Activated T-helper 1 cell treated with anti-CD3 and anti-CD28 coated beads, Interleukin-12 subunit alpha, Interleukin-12 subunit beta, Interleukin-2, Interleukin-4 antibody, amounts not matched to agents 30 ng/mL and 10 ng/mL and 1 ng/mL, durations not matched to agents 14 hours and 24 hours and 36 hours (primary cell): ENCODE data around the gene CRNN. TPM values are rescaled to one million over a fixed set of nuclear protein-coding genes. Genes with fewer than 3 reads are reported as not detected.
A peak's percentile ranks its signal among the peaks of the same experiment; 100 is the strongest.

ENCODE experiments used
- DNase-seq: peaks from one replicate; pipeline ENCODE4 v3.0.0; 2021; ENCODE audit warnings: low spot score
- H3K27ac Mint-ChIP-seq: one replicate; pipeline ENCODE4 v1.8.0; 2021; ENCODE audit warnings: mild to moderate bottlenecking, mixed read lengths
- H3K27me3 Mint-ChIP-seq: one replicate; pipeline ENCODE4 v1.8.0; 2022; ENCODE audit warnings: mild to moderate bottlenecking, moderate library complexity, mixed read lengths; ENCODE audit not compliant: insufficient read depth
- H3K36me3 Mint-ChIP-seq: one replicate; pipeline ENCODE4 v1.8.0; 2021; ENCODE audit warnings: low read depth, mixed read lengths
- H3K4me1 Mint-ChIP-seq: one replicate; pipeline ENCODE4 v1.8.0; 2021; ENCODE audit warnings: low read depth, mixed read lengths
- H3K4me3 Mint-ChIP-seq: one replicate; pipeline ENCODE4 v1.8.0; 2021; ENCODE audit warnings: mild to moderate bottlenecking, moderate library complexity, mixed read lengths
- H3K9me3 Mint-ChIP-seq: one replicate; pipeline ENCODE4 v1.8.0; 2021; ENCODE audit warnings: mixed read lengths
- intact Hi-C: fragments of 100-400 bp; cut with micrococcal nuclease; formaldehyde crosslinking; loops from one replicate; pipeline ENCODE4 v1.15.1; 2024
- total RNA-seq: library from RNA; stranded (reverse); gene quantifications from 2 replicates; pipeline ENCODE4 v1.2.3, GENCODE V29; 2022

CRNN gene
- total RNA-seq, 1 donor from 2014 or later, result not detected

GRCh38 chr1:152444045-152444444 lies 30.0 kb upstream of the CRNN start:
- no peak overlapping the region for H3K27ac Mint-ChIP-seq
- no peaks in the 10 kb centered on the region for H3K36me3 Mint-ChIP-seq
- no peak overlapping the region for H3K4me3 Mint-ChIP-seq
- peaks cover 4% of the 10 kb centered on the region for H3K4me1 Mint-ChIP-seq
- H3K9me3 Mint-ChIP-seq, result no peaks in the 10 kb centered on the region
- DNase-seq, result no peak
- intact Hi-C loops, result loop anchor here (5.0 kb wide), 1 partner anchor 97 kb away; no protein-coding TSS in a partner anchor
- H3K27me3 Mint-ChIP-seq, result peaks cover 3% of the 10 kb centered on the region

- Mint-ChIP-seq H3K36me3 (no peaks in the 10 kb centered on the region), H3K27ac (no peak overlapping the region), H3K4me1 (peaks cover 4% of the 10 kb centered on the region), H3K9me3 (no peaks in the 10 kb centered on the region), H3K27me3 (peaks cover 9% of the 10 kb centered on the region), H3K4me3 (no peak overlapping the region)
- intact Hi-C loops, result loop anchor here (5.0 kb wide), 1 partner anchor 95 kb away; no protein-coding TSS in a partner anchor
- DNase-seq, result no peak
Measured at GRCh38 chr1:152442765-152443164, 28.7 kb upstream of the CRNN start.

- peaks cover 12% of the 10 kb centered on the region for H3K27me3 Mint-ChIP-seq
- intact Hi-C loops, result loop anchor here (5.0 kb wide), 1 partner anchor 95 kb away; no protein-coding TSS in a partner anchor
Measured at GRCh38 chr1:152442301-152442700, 28.2 kb upstream of the CRNN start.

GRCh38 chr1:152441756-152442155 lies 27.7 kb upstream of the CRNN start:
- H3K4me1 Mint-ChIP-seq, result peaks cover 4% of the 10 kb centered on the region
- intact Hi-C loops, result loop anchor here (1.0 to 5.0 kb wide), 5 partner anchors 17 to 389 kb away; no protein-coding TSS in a partner anchor
- no peak for DNase-seq
- H3K4me3 Mint-ChIP-seq, result no peak overlapping the region
- H3K27ac Mint-ChIP-seq, result no peak overlapping the region
- H3K9me3 Mint-ChIP-seq, result no peaks in the 10 kb centered on the region
- no peaks in the 10 kb centered on the region for H3K36me3 Mint-ChIP-seq
- peaks cover 16% of the 10 kb centered on the region for H3K27me3 Mint-ChIP-seq

More at GRCh38 chr1:152442301-152442700, 28.2 kb upstream of the CRNN start:
- no peaks in the 10 kb centered on the region for H3K9me3 Mint-ChIP-seq
- H3K4me1 Mint-ChIP-seq, result peaks cover 4% of the 10 kb centered on the region
- H3K36me3 Mint-ChIP-seq, result no peaks in the 10 kb centered on the region
- no peak overlapping the region for H3K4me3 Mint-ChIP-seq
- H3K27ac Mint-ChIP-seq, result no peak overlapping the region
- DNase-seq, result no peak

GRCh38 chr1:152440635-152441471 lies 26.8 kb upstream of the CRNN start:
- Mint-ChIP-seq H3K27me3 (peaks cover 20% of the 10 kb centered on the region), H3K9me3 (no peaks in the 10 kb centered on the region), H3K4me3 (no peak overlapping the region), H3K27ac (no peak overlapping the region), H3K36me3 (no peaks in the 10 kb centered on the region), H3K4me1 (peaks cover 4% of the 10 kb centered on the region)
- DNase-seq, result peak; percentile 36
- intact Hi-C loops, result loop anchor here (1.0 to 5.0 kb wide), 5 partner anchors 17 to 388 kb away; no protein-coding TSS in a partner anchor

- no peak for DNase-seq
- no peak overlapping the region for H3K4me3 Mint-ChIP-seq
- no peaks in the 10 kb centered on the region for H3K9me3 Mint-ChIP-seq
- no peak overlapping the region for H3K27ac Mint-ChIP-seq
- intact Hi-C loops, result no loop called here
- peaks cover 4% of the 10 kb centered on the region for H3K4me1 Mint-ChIP-seq
- peaks cover 22% of the 10 kb centered on the region for H3K27me3 Mint-ChIP-seq
- no peaks in the 10 kb centered on the region for H3K36me3 Mint-ChIP-seq
Measured at GRCh38 chr1:152436593-152437496, 22.8 kb upstream of the CRNN start.

GRCh38 chr1:152427458-152427857 lies 13.4 kb upstream of the CRNN start:
- Mint-ChIP-seq H3K4me1 (no peaks in the 10 kb centered on the region), H3K27ac (no peak overlapping the region), H3K27me3 (peaks cover 5% of the 10 kb centered on the region), H3K4me3 (no peak overlapping the region), H3K36me3 (no peaks in the 10 kb centered on the region), H3K9me3 (no peaks in the 10 kb centered on the region)
- intact Hi-C loops, result no loop called here
- no peak for DNase-seq

GRCh38 chr1:152426731-152427130 lies 12.7 kb upstream of the CRNN start:
- no peak overlapping the region for H3K27ac Mint-ChIP-seq
- H3K9me3 Mint-ChIP-seq, result no peaks in the 10 kb centered on the region
- DNase-seq, result no peak
- no peak overlapping the region for H3K4me3 Mint-ChIP-seq
- peaks cover 5% of the 10 kb centered on the region for H3K27me3 Mint-ChIP-seq
- intact Hi-C loops, result no loop called here
- H3K36me3 Mint-ChIP-seq, result no peaks in the 10 kb centered on the region
- no peaks in the 10 kb centered on the region for H3K4me1 Mint-ChIP-seq

GRCh38 chr1:152419917-152420316 lies 5.9 kb upstream of the CRNN start:
- H3K27ac Mint-ChIP-seq, result no peak overlapping the region
- intact Hi-C loops, result no loop called here
- no peak for DNase-seq
- H3K36me3 Mint-ChIP-seq, result no peaks in the 10 kb centered on the region
- H3K4me3 Mint-ChIP-seq, result no peak overlapping the region
- H3K4me1 Mint-ChIP-seq, result no peaks in the 10 kb centered on the region
- peaks cover 11% of the 10 kb centered on the region for H3K27me3 Mint-ChIP-seq
- no peaks in the 10 kb centered on the region for H3K9me3 Mint-ChIP-seq

- DNase-seq, result no peak
- Mint-ChIP-seq H3K36me3 (no peaks in the 10 kb centered on the region), H3K9me3 (no peaks in the 10 kb centered on the region), H3K4me3 (no peak overlapping the region), H3K27ac (no peak overlapping the region), H3K4me1 (no peaks in the 10 kb centered on the region), H3K27me3 (peaks cover 11% of the 10 kb centered on the region)
- intact Hi-C loops, result no loop called here
Measured at GRCh38 chr1:152415454-152416227, 1.6 kb upstream of the CRNN start.

- intact Hi-C loops, result no loop called here
- no peak for DNase-seq
- Mint-ChIP-seq H3K36me3 (no peaks in the 10 kb centered on the region), H3K9me3 (no peaks in the 10 kb centered on the region), H3K4me1 (no peaks in the 10 kb centered on the region), H3K27ac (no peak overlapping the region), H3K4me3 (no peak overlapping the region), H3K27me3 (peaks cover 6% of the 10 kb centered on the region)
Measured at GRCh38 chr1:152412756-152413155, 1.3 kb downstream of the CRNN start.

GRCh38 chr1:152411134-152411533 lies 2.9 kb downstream of the CRNN start:
- intact Hi-C loops, result no loop called here
- no peak overlapping the region for H3K4me3 Mint-ChIP-seq

More at GRCh38 chr1:152411134-152411533, 2.9 kb downstream of the CRNN start:
- peaks cover 8% of the 10 kb centered on the region for H3K27me3 Mint-ChIP-seq
- DNase-seq, result no peak
- no peaks in the 10 kb centered on the region for H3K4me1 Mint-ChIP-seq
- no peaks in the 10 kb centered on the region for H3K9me3 Mint-ChIP-seq
- H3K27ac Mint-ChIP-seq, result no peak overlapping the region
- no peaks in the 10 kb centered on the region for H3K36me3 Mint-ChIP-seq
